H1 (cell line): Measurements from ENCODE around the gene OR6C70. TPM values are rescaled to one million over a fixed set of nuclear protein-coding genes. Genes with fewer than 3 reads are reported as not detected.

ENCODE experiments used
- HDAC2 ChIP-seq, 2 experiments: fragments of 300-600 bp in 1 of 2; sonication (generic) in 1 of 2; IDR thresholded peaks; 2 replicates each; pipeline ENCODE4 v1.6.1; 2011 to 2012; ENCODE audit warnings: low read depth in 2 of 2, low read length in 2 of 2, mild to moderate bottlenecking in 2 of 2, moderate library complexity in 2 of 2, borderline replicate concordance in 1 of 2, inconsistent platforms in 1 of 2
- RAD21 ChIP-seq, 2 experiments: IDR thresholded peaks in 1 of 2; conservative IDR thresholded peaks in 1 of 2; 2 replicates each; pipeline ENCODE4 v1.6.1; 2011; ENCODE audit warnings: low read depth in 2 of 2, low read length in 2 of 2, improper control_type of control experiment in 1 of 2, inconsistent platforms in 1 of 2, mild to moderate bottlenecking in 1 of 2, moderate library complexity in 1 of 2
- SP4 ChIP-seq: IDR thresholded peaks from 2 replicates; pipeline ENCODE4 v1.6.1; 2012; ENCODE audit warnings: low read length, inconsistent platforms
- SRF ChIP-seq: IDR thresholded peaks from 2 replicates; pipeline ENCODE4 v1.6.1; 2011; ENCODE audit warnings: mild to moderate bottlenecking, low read depth, low read length, moderate library complexity
- polyA plus RNA-seq, 7 experiments: library from polyadenylated mRNA; depleted of rRNA in 3 of 7; stranded (reverse) in 5 of 7; unstranded in 2 of 7; fragments of >200 nt in 5 of 7; fragments of 200-250 nt in 2 of 7; gene quantifications; 1 replicate in 5 of 7; 2 replicates in 1 of 7; 4 replicates in 1 of 7; pipeline versions ENCODE4 v1.2.1 to v1.2.3, GENCODE V29; 2011 to 2013; ENCODE audit warnings: missing spikeins in 2 of 7, mixed read lengths in 2 of 7
- total RNA-seq: library from RNA; stranded (reverse); fragmentation: NEBNext Ultra II Directional; extraction: Animal tissue kit (Norgen Biotek cat#: 25700); gene quantifications from 2 replicates; pipeline ENCODE4 v1.2.1, GENCODE V29; 2021
- TF ChIP-seq, protein P1 (sequence below), 3 experiments: IDR thresholded peaks; 1 replicate in 2 of 3; 2 replicates in 1 of 3; pipeline versions ENCODE4 v1.5.1 to v1.6.1; 2011; ENCODE audit warnings: low read length in 3 of 3, mild to moderate bottlenecking in 3 of 3, inconsistent platforms in 2 of 3, low read depth in 1 of 3, moderate library complexity in 1 of 3; ENCODE audit not compliant: insufficient read depth in 1 of 3; ENCODE audit errors: control extremely low read depth in 1 of 3
- TF ChIP-seq, protein P2 (sequence below): IDR thresholded peaks from 2 replicates; pipeline ENCODE4 v1.6.1; 2012; ENCODE audit warnings: low read length, inconsistent platforms

The OR6C70 gene
- total and polyA plus RNA-seq, 2 of the 8 experiments (the other 6 are each of a cell fraction or from before 2014, with no cell fraction given) = not detected

DNA sequence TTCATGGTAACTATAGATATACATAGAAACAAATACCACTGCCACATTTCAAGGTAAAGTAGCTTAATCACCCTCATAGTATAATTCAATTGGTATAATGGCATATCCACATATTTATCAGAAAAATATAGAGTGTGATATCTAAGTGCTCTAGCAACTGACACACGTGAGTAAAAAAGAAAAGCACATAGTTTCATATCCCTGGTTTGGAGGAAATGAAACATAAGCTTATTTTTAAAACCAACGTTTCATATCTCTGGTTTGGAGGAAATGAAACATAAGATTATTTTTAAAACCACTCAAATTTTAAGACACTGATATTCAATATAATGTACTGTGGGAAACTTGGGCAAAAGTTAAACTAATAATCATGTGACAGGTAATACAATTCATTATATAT is 2.1 kb downstream of the OR6C70 start (continued):
- TF ChIP-seq, protein P1, sequence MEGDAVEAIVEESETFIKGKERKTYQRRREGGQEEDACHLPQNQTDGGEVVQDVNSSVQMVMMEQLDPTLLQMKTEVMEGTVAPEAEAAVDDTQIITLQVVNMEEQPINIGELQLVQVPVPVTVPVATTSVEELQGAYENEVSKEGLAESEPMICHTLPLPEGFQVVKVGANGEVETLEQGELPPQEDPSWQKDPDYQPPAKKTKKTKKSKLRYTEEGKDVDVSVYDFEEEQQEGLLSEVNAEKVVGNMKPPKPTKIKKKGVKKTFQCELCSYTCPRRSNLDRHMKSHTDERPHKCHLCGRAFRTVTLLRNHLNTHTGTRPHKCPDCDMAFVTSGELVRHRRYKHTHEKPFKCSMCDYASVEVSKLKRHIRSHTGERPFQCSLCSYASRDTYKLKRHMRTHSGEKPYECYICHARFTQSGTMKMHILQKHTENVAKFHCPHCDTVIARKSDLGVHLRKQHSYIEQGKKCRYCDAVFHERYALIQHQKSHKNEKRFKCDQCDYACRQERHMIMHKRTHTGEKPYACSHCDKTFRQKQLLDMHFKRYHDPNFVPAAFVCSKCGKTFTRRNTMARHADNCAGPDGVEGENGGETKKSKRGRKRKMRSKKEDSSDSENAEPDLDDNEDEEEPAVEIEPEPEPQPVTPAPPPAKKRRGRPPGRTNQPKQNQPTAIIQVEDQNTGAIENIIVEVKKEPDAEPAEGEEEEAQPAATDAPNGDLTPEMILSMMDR (IDR thresholded peaks at IDR 0.05; ENCODE audit: control extremely low read depth in 1 of 3, insufficient read depth in 1 of 3, low read depth in 1 of 3, low read length in 3 of 3) = no peak
- TF ChIP-seq, protein P2, sequence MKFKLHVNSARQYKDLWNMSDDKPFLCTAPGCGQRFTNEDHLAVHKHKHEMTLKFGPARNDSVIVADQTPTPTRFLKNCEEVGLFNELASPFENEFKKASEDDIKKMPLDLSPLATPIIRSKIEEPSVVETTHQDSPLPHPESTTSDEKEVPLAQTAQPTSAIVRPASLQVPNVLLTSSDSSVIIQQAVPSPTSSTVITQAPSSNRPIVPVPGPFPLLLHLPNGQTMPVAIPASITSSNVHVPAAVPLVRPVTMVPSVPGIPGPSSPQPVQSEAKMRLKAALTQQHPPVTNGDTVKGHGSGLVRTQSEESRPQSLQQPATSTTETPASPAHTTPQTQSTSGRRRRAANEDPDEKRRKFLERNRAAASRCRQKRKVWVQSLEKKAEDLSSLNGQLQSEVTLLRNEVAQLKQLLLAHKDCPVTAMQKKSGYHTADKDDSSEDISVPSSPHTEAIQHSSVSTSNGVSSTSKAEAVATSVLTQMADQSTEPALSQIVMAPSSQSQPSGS = no peak
- no peak for TF ChIP-seq SP4
- TF ChIP-seq HDAC2 (IDR thresholded peaks at IDR 0.05; ENCODE audit: borderline replicate concordance in 1 of 2, low read depth in 2 of 2, low read length in 2 of 2) = no peak
- no peak for TF ChIP-seq SRF
- no peak for TF ChIP-seq RAD21 (IDR thresholded peaks at IDR 0.05 in 1 of 2, conservative IDR thresholded peaks at IDR 0.05 in 1 of 2; ENCODE audit: low read depth in 2 of 2, low read length in 2 of 2)
